ENCODE data around the gene ERAS. TPM values are rescaled to one million over a fixed set of nuclear protein-coding genes. Genes with fewer than 3 reads are reported as not detected.
"Not testable (repeated sequence)": the region's sequence is repeated elsewhere in the genome, so short reads cannot be mapped to it uniquely, and the experiment has no call there.

The ERAS gene
- total RNA-seq, 2 donors from 2014 or later, result 0.31 TPM; not detected in 1

GRCh38 chrX:48864210-48864609, 37.9 kb downstream of the ERAS start:
- H3K4me1 Mint-ChIP-seq (ENCODE audit: low read depth), result no peaks in the 10 kb centered on the region
- H3K4me3 Mint-ChIP-seq, result no peak overlapping the region
- no peaks in the 10 kb centered on the region for H3K9me3 Mint-ChIP-seq

GRCh38 chrX:48872017-48872416, 45.7 kb downstream of the ERAS start:
- H3K4me1 Mint-ChIP-seq (ENCODE audit: low read depth); DNase-seq; H3K4me3 Mint-ChIP-seq; ATAC-seq (replicated peaks in 1 of 2); H3K36me3 Mint-ChIP-seq (ENCODE audit: insufficient read depth in 2 of 2); H3K9me3 Mint-ChIP-seq; H3K27ac Mint-ChIP-seq: not testable (repeated sequence)
- peaks cover 60% of the 10 kb centered on the region for H3K27me3 Mint-ChIP-seq (ENCODE audit: low read depth)

More at GRCh38 chrX:48864210-48864609, 37.9 kb downstream of the ERAS start:
- ATAC-seq (replicated peaks in 1 of 2) (no peak), DNase-seq (no peak)
- Mint-ChIP-seq H3K27ac (no peak overlapping the region), H3K27me3 (ENCODE audit: low read depth) (peaks cover 24% of the 10 kb centered on the region), H3K36me3 (ENCODE audit: insufficient read depth in 2 of 2) (no peaks in the 10 kb centered on the region)

DNA sequence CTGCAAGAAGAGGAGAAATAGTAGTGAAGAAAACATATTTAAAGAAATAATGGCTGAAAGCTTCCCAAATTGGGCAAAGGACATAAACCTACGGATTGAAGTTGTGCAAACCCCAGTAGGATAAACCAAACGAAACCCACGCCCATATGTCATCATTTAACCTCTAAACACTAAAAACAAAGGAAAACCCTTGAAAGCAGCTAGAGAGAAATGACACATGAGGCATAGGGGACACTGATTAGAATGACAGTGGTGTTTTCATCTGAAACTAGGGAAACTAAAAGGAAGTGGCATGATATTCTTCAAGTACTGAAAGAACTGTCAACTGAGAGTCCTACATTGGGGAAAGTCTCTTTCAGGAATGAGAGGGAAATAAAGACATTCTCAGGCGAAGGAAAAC, 50.6 kb downstream of the ERAS start:
- H3K27me3 Mint-ChIP-seq (ENCODE audit: low read depth), result peaks cover 37% of the 10 kb centered on the region
- not testable (repeated sequence) for H3K4me1 Mint-ChIP-seq (ENCODE audit: low read depth); H3K9me3 Mint-ChIP-seq; H3K27ac Mint-ChIP-seq; H3K4me3 Mint-ChIP-seq; ATAC-seq (replicated peaks in 1 of 2); DNase-seq; H3K36me3 Mint-ChIP-seq (ENCODE audit: insufficient read depth in 2 of 2)

Other genes starting within 250 kb of the ERAS start
- 10 to 100 TPM; 55.7 to 59.9 TPM for gene WDR13, start 229.0 kb upstream of the ERAS start, total RNA-seq
- 10 to 100 TPM; 81.4 to 83.9 TPM for gene WAS, start 142.7 kb upstream of the ERAS start, total RNA-seq
- gene SUV39H1, start 129.8 kb upstream of the ERAS start, total RNA-seq, result 10 to 100 TPM; 29.4 to 34.8 TPM
- gene GLOD5, start 64.8 kb upstream of the ERAS start, total RNA-seq, result not detected
- gene GATA1, start 39.9 kb upstream of the ERAS start, total RNA-seq, result under 1 TPM; 0.22 to 0.35 TPM
- gene HDAC6, start 24.4 kb upstream of the ERAS start, total RNA-seq, result 100 to 1,000 TPM; 109 to 143 TPM
- 1 to 10 TPM; 1.9 to 2.8 TPM for gene PCSK1N, start 9.1 kb downstream of the ERAS start, total RNA-seq
- 10 to 100 TPM; 73.6 to 90.1 TPM for gene TIMM17B, start 71.3 kb downstream of the ERAS start, total RNA-seq
- gene PQBP1, start 71.4 kb downstream of the ERAS start, total RNA-seq, result 100 to 1,000 TPM; 114 to 125 TPM
- gene SLC35A2, start 85.1 kb downstream of the ERAS start, total RNA-seq, result 10 to 100 TPM; 30.8 to 32.7 TPM
- gene PIM2, start 92.5 kb downstream of the ERAS start, total RNA-seq, result 100 to 1,000 TPM; 550 to 563 TPM
- gene OTUD5, start 131.1 kb downstream of the ERAS start, total RNA-seq, result 100 to 1,000 TPM; 123 to 137 TPM
- 1 to 10 TPM; 7.6 to 8.3 TPM for gene KCND1, start 145.3 kb downstream of the ERAS start, total RNA-seq
- 100 to 1,000 TPM; 108 to 114 TPM for gene GRIPAP1, start 175.8 kb downstream of the ERAS start, total RNA-seq
- gene TFE3, start 216.8 kb downstream of the ERAS start, total RNA-seq, result 10 to 100 TPM; 38.8 to 44.8 TPM
- gene CCDC120, start 232.5 kb downstream of the ERAS start, total RNA-seq, result 1 to 10 TPM; 8.7 to 9.0 TPM
- 10 to 100 TPM; 19.1 to 20.9 TPM for gene PRAF2, start 247.5 kb downstream of the ERAS start, total RNA-seq